ENCODE data around the gene TNFRSF9.

Gene TNFRSF9

DNA sequence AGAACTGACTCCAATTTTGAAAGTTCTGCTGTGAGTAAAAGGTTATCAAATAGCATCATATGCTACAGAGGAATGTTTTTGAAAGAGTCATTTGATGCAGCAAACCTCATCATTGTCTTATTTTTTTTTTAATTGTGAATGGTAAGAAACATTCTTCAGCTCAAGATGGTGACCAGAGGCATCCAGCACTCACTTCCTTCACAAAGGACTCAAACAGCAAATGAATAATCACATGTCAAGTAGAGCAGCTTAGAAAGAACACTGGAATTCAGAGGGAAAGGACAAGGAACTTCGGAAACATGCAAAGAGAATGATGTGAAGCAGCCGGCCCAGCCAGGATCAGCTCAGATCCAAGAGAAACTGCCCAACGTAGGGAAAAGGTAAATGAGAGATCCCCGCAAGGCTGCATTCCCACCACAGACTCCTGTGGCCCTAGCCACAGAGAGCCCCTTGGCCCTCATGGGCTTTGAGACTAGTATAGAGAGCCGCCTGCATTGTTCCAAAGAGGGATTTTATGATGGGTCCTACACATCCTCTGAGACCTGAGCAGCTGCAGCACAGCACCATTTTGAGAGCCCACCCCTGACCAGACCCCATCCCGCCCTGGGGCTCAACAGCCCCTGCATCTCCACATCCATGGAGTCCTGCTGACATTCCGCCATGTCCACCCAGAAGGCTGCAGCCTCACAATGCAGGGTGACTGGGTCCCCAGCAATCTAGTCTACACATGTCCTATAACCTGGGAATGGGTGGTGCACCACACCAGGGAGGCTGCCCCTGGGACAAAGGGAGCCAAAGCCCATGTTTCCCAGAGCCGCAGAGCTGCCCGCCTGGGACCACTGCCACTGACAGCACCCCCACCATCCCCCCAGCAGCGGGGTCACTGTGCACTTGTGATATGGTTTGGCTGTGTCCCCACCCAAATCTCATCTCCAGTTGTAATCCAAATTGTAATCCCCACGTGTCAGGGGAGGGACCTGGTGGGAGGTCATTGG, 66.5 kb downstream of the TNFRSF9 start:
- no peak for DNase-seq (ENCODE audit: low read depth, low spot score)

DNA sequence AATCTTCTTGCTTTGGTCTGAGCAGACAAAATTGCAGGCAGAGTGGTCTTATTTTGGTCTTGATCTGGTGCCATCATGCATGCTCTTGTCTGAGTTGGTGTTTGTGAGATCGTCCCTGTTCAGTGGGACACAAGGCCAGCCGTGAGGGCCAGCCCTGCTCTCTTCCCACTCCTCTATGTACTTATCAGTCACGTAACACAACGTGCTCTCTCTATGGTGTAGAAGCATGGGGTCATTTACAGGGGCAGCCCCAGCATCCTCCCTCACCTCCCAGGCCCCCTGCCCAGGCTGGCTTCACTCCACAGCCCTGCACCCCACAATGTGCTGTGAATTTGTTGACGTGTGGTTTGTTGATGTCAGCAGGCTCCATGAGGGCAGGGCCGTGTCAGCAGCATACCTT, 69.5 kb downstream of the TNFRSF9 start:
- no peak for DNase-seq (ENCODE audit: low read depth, low spot score)

DNA sequence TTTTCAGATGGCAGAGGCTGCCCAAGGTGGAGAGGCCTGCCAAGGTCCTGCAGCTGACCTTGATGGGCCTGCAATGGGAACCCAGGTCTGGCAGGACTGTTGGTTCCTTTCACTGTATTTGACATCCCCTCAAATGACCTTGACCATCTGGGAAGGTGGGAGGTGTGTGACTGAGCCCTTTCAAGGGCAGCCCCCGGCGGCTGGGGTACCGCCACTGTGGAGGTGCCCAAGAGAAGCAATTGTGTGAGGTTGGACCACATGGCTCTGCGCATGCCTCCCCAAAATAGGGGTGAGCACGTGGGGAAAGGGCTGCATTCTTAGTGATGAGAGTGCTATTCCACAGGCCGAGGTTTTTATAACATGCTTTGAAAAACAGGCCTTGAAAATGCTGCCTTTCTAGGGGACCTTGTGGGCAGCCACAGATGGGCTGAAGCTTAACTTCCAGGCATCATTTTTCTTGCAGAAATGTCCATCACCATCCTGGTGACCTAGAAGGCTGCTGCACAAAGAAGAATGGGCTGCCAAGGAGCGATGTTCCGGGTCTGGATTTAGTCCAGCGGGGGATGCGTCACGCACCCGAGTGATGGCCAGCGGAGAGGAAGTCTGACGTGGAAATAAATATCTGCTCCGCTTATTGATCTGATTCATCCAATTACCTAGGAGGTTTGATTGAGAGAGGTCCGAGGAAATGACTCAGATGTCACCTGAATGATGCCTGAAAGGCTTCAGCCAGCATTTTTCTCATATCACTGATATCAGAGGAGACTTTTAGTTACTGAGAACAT, 71.3 kb downstream of the TNFRSF9 start:
- DNase-seq (ENCODE audit: low read depth, low spot score): no peak

DNA sequence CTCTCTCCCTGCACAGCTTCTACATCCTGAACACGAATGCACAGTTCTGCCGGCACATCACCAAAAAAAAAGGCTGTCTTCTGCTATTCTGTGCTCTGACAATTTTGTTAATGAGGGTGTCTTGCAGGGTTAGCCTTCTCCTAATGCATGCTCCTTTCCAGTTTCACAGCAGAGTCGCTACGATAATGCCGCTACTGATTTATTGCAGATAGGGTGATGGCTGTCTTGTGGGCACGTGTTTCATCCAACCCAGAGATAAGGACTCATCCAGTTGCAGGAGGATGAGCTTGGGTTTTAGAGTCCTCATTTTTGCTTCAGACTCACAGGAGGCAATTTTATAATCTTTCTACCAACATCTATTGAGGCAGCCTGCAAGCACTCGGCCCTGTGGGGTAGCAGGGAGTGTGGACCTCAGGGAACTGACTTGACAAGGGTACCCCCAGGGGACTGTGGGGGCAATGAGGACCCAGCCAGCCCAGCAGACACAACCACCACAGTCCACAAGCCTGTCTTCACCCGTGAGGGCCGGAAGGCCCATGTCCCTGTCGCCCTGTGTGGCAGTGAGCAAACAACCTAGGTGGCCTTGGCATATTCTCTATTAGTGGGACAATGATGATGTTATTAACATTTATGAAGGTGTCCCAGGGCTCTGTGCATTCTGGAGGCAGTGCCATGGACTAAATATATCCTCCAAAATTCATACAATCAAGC, 72.4 kb downstream of the TNFRSF9 start:
- DNase-seq (ENCODE audit: low read depth, low spot score): no peak

DNA sequence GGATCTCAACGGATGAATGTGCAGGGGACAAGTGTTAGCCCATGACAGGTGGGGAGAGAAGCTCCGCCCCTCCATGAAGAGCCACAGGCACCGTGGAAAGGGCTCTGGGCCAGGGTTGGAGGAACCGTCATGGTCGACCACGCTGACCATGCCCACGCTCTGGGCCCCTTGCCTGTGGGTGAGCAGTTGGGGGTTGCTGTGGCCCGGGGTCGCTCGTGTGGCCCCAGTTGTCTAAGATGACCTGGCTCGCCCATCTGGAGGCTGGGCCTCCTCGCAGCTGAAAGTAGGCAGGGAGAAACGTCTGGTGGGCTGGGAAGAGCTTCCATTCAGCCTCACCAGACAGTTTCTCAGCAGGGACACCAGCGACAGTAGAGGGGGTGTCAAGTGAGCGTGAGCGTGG, 74.7 kb downstream of the TNFRSF9 start:
- no peak for DNase-seq (ENCODE audit: low read depth, low spot score)
